ENCODE data around the gene EPHB4. TPM values are rescaled to one million over a fixed set of nuclear protein-coding genes. Genes with fewer than 3 reads are reported as not detected.
"Not testable (repeated sequence)": the region's sequence is repeated elsewhere in the genome, so short reads cannot be mapped to it uniquely, and the experiment has no call there.

Gene EPHB4
- total and polyA plus RNA-seq, 7 donors, result 5.1 to 13.9 (median 10.3) TPM

GRCh38 chr7:100819586-100819985, 7.7 kb downstream of the EPHB4 start:
- Histone ChIP-seq H3K27ac (no peak overlapping the region), H3K4me1 (no peaks in the 10 kb centered on the region), H3K9me3 (no peaks in the 10 kb centered on the region), H3K36me3 (ENCODE audit: insufficient read depth in 1 of 2, low read depth in 1 of 2) (peaks cover 0 to 5% of the 10 kb centered on the region in 2 donors), H3K4me3 (no peak overlapping the region), H3K27me3 (ENCODE audit: insufficient read depth in 3 of 3, low read length in 2 of 3) (peaks cover 0 to 10% (median 1%) of the 10 kb centered on the region in 3 donors)
- 94 to 95% (median 94%) methylated on average over 23 of the region's 23 CpGs for WGBS, 3 donors
- no peak for TF ChIP-seq CTCF (IDR thresholded peaks at IDR 0.05)
- ATAC-seq (no peak), DNase-seq (no peak)
- intact Hi-C loops (cut with DNase I), result no loop called here

GRCh38 chr7:100818825-100819224, 8.5 kb downstream of the EPHB4 start:
- no peaks in the 10 kb centered on the region for H3K9me3 ChIP-seq
- ATAC-seq (no peak), DNase-seq (no peak)
- H3K27ac ChIP-seq, result no peak overlapping the region
- WGBS, 3 donors, result 84 to 88% (median 84%) methylated on average over 6 of the region's 6 CpGs
- TF ChIP-seq CTCF (IDR thresholded peaks at IDR 0.05), result no peak
- H3K4me1 ChIP-seq, result no peaks in the 10 kb centered on the region
- peaks cover 0 to 10% of the 10 kb centered on the region in 2 donors for H3K36me3 ChIP-seq (ENCODE audit: insufficient read depth in 1 of 2, low read depth in 1 of 2)
- H3K4me3 ChIP-seq, result no peak overlapping the region
- intact Hi-C loops (cut with DNase I), result no loop called here
- H3K27me3 ChIP-seq (ENCODE audit: insufficient read depth in 3 of 3, low read length in 2 of 3), result peaks cover 0 to 2% (median 1%) of the 10 kb centered on the region in 3 donors

GRCh38 chr7:100818366-100818765, 9.0 kb downstream of the EPHB4 start:
- Histone ChIP-seq H3K36me3 (ENCODE audit: insufficient read depth in 1 of 2, low read depth in 1 of 2) (peaks cover 0 to 13% of the 10 kb centered on the region in 2 donors), H3K4me3 (no peak overlapping the region), H3K9me3 (no peaks in the 10 kb centered on the region), H3K27me3 (ENCODE audit: insufficient read depth in 3 of 3, low read length in 2 of 3) (peaks cover 0 to 1% (median 0%) of the 10 kb centered on the region in 3 donors), H3K27ac (no peak overlapping the region), H3K4me1 (no peaks in the 10 kb centered on the region)
- WGBS, 3 donors, result 92 to 96% (median 94%) methylated on average over 9 of the region's 9 CpGs
- no peak for DNase-seq
- intact Hi-C loops (cut with DNase I), result no loop called here
- no peak for ATAC-seq
- TF ChIP-seq CTCF (IDR thresholded peaks at IDR 0.05), result no peak

GRCh38 chr7:100817097-100817496, 10.2 kb downstream of the EPHB4 start:
- ATAC-seq (no peak), DNase-seq (no peak)
- Histone ChIP-seq H3K4me1 (no peaks in the 10 kb centered on the region), H3K36me3 (ENCODE audit: insufficient read depth in 1 of 2, low read depth in 1 of 2) (peaks cover 0 to 13% of the 10 kb centered on the region in 2 donors), H3K9me3 (no peaks in the 10 kb centered on the region), H3K27ac (no peak overlapping the region), H3K27me3 (ENCODE audit: insufficient read depth in 3 of 3, low read length in 2 of 3) (peaks cover 0 to 1% (median 0%) of the 10 kb centered on the region in 3 donors), H3K4me3 (no peak overlapping the region)
- intact Hi-C loops (cut with DNase I), result no loop called here
- no peak for TF ChIP-seq CTCF (IDR thresholded peaks at IDR 0.05)
- 92 to 97% (median 95%) methylated on average over 19 of the region's 19 CpGs for WGBS, 3 donors

- H3K36me3 ChIP-seq (ENCODE audit: insufficient read depth in 1 of 2, low read depth in 1 of 2), result peaks cover 0 to 13% of the 10 kb centered on the region in 2 donors
- ATAC-seq; H3K4me1 ChIP-seq; H3K4me3 ChIP-seq; H3K27ac ChIP-seq; intact Hi-C loops (cut with DNase I); H3K27me3 ChIP-seq (ENCODE audit: insufficient read depth in 3 of 3, low read length in 2 of 3); DNase-seq; H3K9me3 ChIP-seq: not testable (repeated sequence)
- WGBS, 3 donors, result 93 to 97% (median 96%) methylated on average over 13 to 16 of the region's 16 CpGs
Observed at GRCh38 chr7:100816515-100816914, 10.8 kb downstream of the EPHB4 start.

All from psoas muscle (tissue), 8 donors.